ENCODE measurements around the gene TMTC2. TPM values are rescaled to one million over a fixed set of nuclear protein-coding genes. Genes with fewer than 3 reads are reported as not detected.

Gene TMTC2
- total RNA-seq, 1 experiment from 2014 or later, result 1.7 TPM

GRCh38 chr12:83092606-83093005 lies 405.9 kb downstream of the TMTC2 start:
- TF ChIP-seq CTCF (IDR thresholded peaks at IDR 0.05; ENCODE audit: unreplicated experiment), result no peak
- intact Hi-C loops (cut with micrococcal nuclease), result no loop called here
- CTCF ChIA-PET, result no interaction called here
- H3K9me3 Mint-ChIP-seq (ENCODE audit: unreplicated experiment), result no peaks in the 10 kb centered on the region
- H3K4me3 Mint-ChIP-seq (ENCODE audit: unreplicated experiment), result no peak overlapping the region
- no peaks in the 10 kb centered on the region for H3K27me3 Mint-ChIP-seq (ENCODE audit: insufficient read depth, unreplicated experiment)
- H3K27ac Mint-ChIP-seq (ENCODE audit: low read depth, unreplicated experiment), result no peak overlapping the region
- no peaks in the 10 kb centered on the region for H3K36me3 Mint-ChIP-seq (ENCODE audit: insufficient read depth, unreplicated experiment)
- H3K4me1 Mint-ChIP-seq (ENCODE audit: insufficient read depth, unreplicated experiment), result no peaks in the 10 kb centered on the region
- POLR2A ChIA-PET, result no interaction called here
- no peak for DNase-seq (ENCODE audit: unreplicated experiment)
- no TSS peak for BruUV-seq (replicated peaks)

GRCh38 chr12:83093426-83093825 lies 406.7 kb downstream of the TMTC2 start:
- CTCF ChIA-PET, result no interaction called here
- no peaks in the 10 kb centered on the region for H3K9me3 Mint-ChIP-seq (ENCODE audit: unreplicated experiment)

GRCh38 chr12:83097643-83098342 lies 411.1 kb downstream of the TMTC2 start:
- BruUV-seq (replicated peaks), result no TSS peak
- POLR2A ChIA-PET, result no interaction called here
- intact Hi-C loops (cut with micrococcal nuclease), result no loop called here
- H3K9me3 Mint-ChIP-seq (ENCODE audit: unreplicated experiment), result no peaks in the 10 kb centered on the region
- no peak for TF ChIP-seq CTCF (IDR thresholded peaks at IDR 0.05; ENCODE audit: unreplicated experiment)
- no peaks in the 10 kb centered on the region for H3K36me3 Mint-ChIP-seq (ENCODE audit: insufficient read depth, unreplicated experiment)
- CTCF ChIA-PET, result interaction anchor here (1.4 kb wide), 1 partner anchor 54 kb away, joined by 3 read pairs; no protein-coding TSS in a partner anchor
- H3K27me3 Mint-ChIP-seq (ENCODE audit: insufficient read depth, unreplicated experiment), result no peaks in the 10 kb centered on the region
- DNase-seq (ENCODE audit: unreplicated experiment), result no peak
- no peak overlapping the region for H3K4me3 Mint-ChIP-seq (ENCODE audit: unreplicated experiment)
- no peaks in the 10 kb centered on the region for H3K4me1 Mint-ChIP-seq (ENCODE audit: insufficient read depth, unreplicated experiment)
- H3K27ac Mint-ChIP-seq (ENCODE audit: low read depth, unreplicated experiment), result no peak overlapping the region

More at GRCh38 chr12:83093426-83093825, 406.7 kb downstream of the TMTC2 start:
- no peak for TF ChIP-seq CTCF (IDR thresholded peaks at IDR 0.05; ENCODE audit: unreplicated experiment)
- no peaks in the 10 kb centered on the region for H3K36me3 Mint-ChIP-seq (ENCODE audit: insufficient read depth, unreplicated experiment)
- intact Hi-C loops (cut with micrococcal nuclease), result no loop called here
- no TSS peak for BruUV-seq (replicated peaks)
- H3K4me3 Mint-ChIP-seq (ENCODE audit: unreplicated experiment), result no peak overlapping the region
- H3K4me1 Mint-ChIP-seq (ENCODE audit: insufficient read depth, unreplicated experiment), result no peaks in the 10 kb centered on the region
- H3K27ac Mint-ChIP-seq (ENCODE audit: low read depth, unreplicated experiment), result no peak overlapping the region
- H3K27me3 Mint-ChIP-seq (ENCODE audit: insufficient read depth, unreplicated experiment), result no peaks in the 10 kb centered on the region
- POLR2A ChIA-PET, result no interaction called here
- DNase-seq (ENCODE audit: unreplicated experiment), result no peak

- no peak for TF ChIP-seq CTCF (IDR thresholded peaks at IDR 0.05; ENCODE audit: unreplicated experiment)
- H3K4me3 Mint-ChIP-seq (ENCODE audit: unreplicated experiment), result no peak overlapping the region
- ChIA-PET POLR2A (no interaction called here), CTCF (no interaction called here)
- no peaks in the 10 kb centered on the region for H3K27me3 Mint-ChIP-seq (ENCODE audit: insufficient read depth, unreplicated experiment)
- no peaks in the 10 kb centered on the region for H3K9me3 Mint-ChIP-seq (ENCODE audit: unreplicated experiment)
- no TSS peak for BruUV-seq (replicated peaks)
- no peaks in the 10 kb centered on the region for H3K4me1 Mint-ChIP-seq (ENCODE audit: insufficient read depth, unreplicated experiment)
- no peaks in the 10 kb centered on the region for H3K36me3 Mint-ChIP-seq (ENCODE audit: insufficient read depth, unreplicated experiment)
- H3K27ac Mint-ChIP-seq (ENCODE audit: low read depth, unreplicated experiment), result no peak overlapping the region
- intact Hi-C loops (cut with micrococcal nuclease), result no loop called here
- DNase-seq (ENCODE audit: unreplicated experiment), result no peak
Observed at GRCh38 chr12:83099436-83099835, 412.7 kb downstream of the TMTC2 start.
